Measurements from ENCODE around the gene CTIF.

The CTIF gene

GRCh38 chr18:48854780-48855179 is 315.9 kb downstream of the CTIF start:
- H3K9me3 ChIP-seq (ENCODE audit: insufficient read depth, low read depth, low read length): no peaks in the 10 kb centered on the region
- peaks cover 21% of the 10 kb centered on the region; the same call in 1 of the 2 replicates for H3K4me1 ChIP-seq (ENCODE audit: insufficient read depth, low read length)
- no peak overlapping the region for H3K4me3 ChIP-seq (ENCODE audit: low read length)
- H3K27me3 ChIP-seq (ENCODE audit: insufficient read depth, low read length): no peaks in the 10 kb centered on the region
- no peak overlapping the region for H3K27ac ChIP-seq (ENCODE audit: low read length)
- no peak overlapping the region for H3K9ac ChIP-seq (ENCODE audit: low read depth, low read length)
- no peaks in the 10 kb centered on the region for H3K36me3 ChIP-seq (ENCODE audit: insufficient read depth, low read depth, low read length)

GRCh38 chr18:48855422-48856377 is 316.9 kb downstream of the CTIF start:
- Histone ChIP-seq H3K27me3 (ENCODE audit: insufficient read depth, low read length) (no peaks in the 10 kb centered on the region), H3K9ac (ENCODE audit: low read depth, low read length) (no peak overlapping the region), H3K4me3 (ENCODE audit: low read length) (no peak overlapping the region), H3K36me3 (ENCODE audit: insufficient read depth, low read depth, low read length) (no peaks in the 10 kb centered on the region), H3K27ac (ENCODE audit: low read length) (no peak overlapping the region), H3K4me1 (ENCODE audit: insufficient read depth, low read length) (peaks cover 28% of the 10 kb centered on the region; the same call in 1 of the 2 replicates), H3K9me3 (ENCODE audit: insufficient read depth, low read depth, low read length) (no peaks in the 10 kb centered on the region)

GRCh38 chr18:48857023-48857694 is 318.3 kb downstream of the CTIF start:
- Histone ChIP-seq H3K36me3 (ENCODE audit: insufficient read depth, low read depth, low read length) (no peaks in the 10 kb centered on the region), H3K9ac (ENCODE audit: low read depth, low read length) (no peak overlapping the region), H3K9me3 (ENCODE audit: insufficient read depth, low read depth, low read length) (no peaks in the 10 kb centered on the region), H3K4me1 (ENCODE audit: insufficient read depth, low read length) (peaks cover 25% of the 10 kb centered on the region; the same call in 1 of the 2 replicates), H3K27ac (ENCODE audit: low read length) (no peak overlapping the region), H3K27me3 (ENCODE audit: insufficient read depth, low read length) (no peaks in the 10 kb centered on the region), H3K4me3 (ENCODE audit: low read length) (no peak overlapping the region)

- H3K27me3 ChIP-seq (ENCODE audit: insufficient read depth, low read length): no peaks in the 10 kb centered on the region
- H3K9ac ChIP-seq (ENCODE audit: low read depth, low read length): no peak overlapping the region
- peaks cover 25% of the 10 kb centered on the region; the same call in 1 of the 2 replicates for H3K4me1 ChIP-seq (ENCODE audit: insufficient read depth, low read length)
- no peak overlapping the region for H3K4me3 ChIP-seq (ENCODE audit: low read length)
- H3K36me3 ChIP-seq (ENCODE audit: insufficient read depth, low read depth, low read length): no peaks in the 10 kb centered on the region
- no peak overlapping the region for H3K27ac ChIP-seq (ENCODE audit: low read length)
- no peaks in the 10 kb centered on the region for H3K9me3 ChIP-seq (ENCODE audit: insufficient read depth, low read depth, low read length)
Observed at GRCh38 chr18:48858676-48859075, 319.8 kb downstream of the CTIF start.

GRCh38 chr18:48859311-48860268 is 320.8 kb downstream of the CTIF start:
- peak overlapping the region; percentile 34; the same call in 1 of the 2 replicates for H3K4me3 ChIP-seq (ENCODE audit: low read length)
- H3K9me3 ChIP-seq (ENCODE audit: insufficient read depth, low read depth, low read length): no peaks in the 10 kb centered on the region
- peak overlapping the region; percentile 45; the same call in 1 of the 2 replicates for H3K9ac ChIP-seq (ENCODE audit: low read depth, low read length)
- no peaks in the 10 kb centered on the region for H3K36me3 ChIP-seq (ENCODE audit: insufficient read depth, low read depth, low read length)
- H3K27me3 ChIP-seq (ENCODE audit: insufficient read depth, low read length): no peaks in the 10 kb centered on the region
- no peak overlapping the region for H3K27ac ChIP-seq (ENCODE audit: low read length)
- peaks cover 25% of the 10 kb centered on the region; the same call in 1 of the 2 replicates for H3K4me1 ChIP-seq (ENCODE audit: insufficient read depth, low read length)

- peak overlapping the region; percentile 45; the same call in 1 of the 2 replicates for H3K9ac ChIP-seq (ENCODE audit: low read depth, low read length)
- peaks cover 25% of the 10 kb centered on the region; the same call in 1 of the 2 replicates for H3K4me1 ChIP-seq (ENCODE audit: insufficient read depth, low read length)
- no peaks in the 10 kb centered on the region for H3K9me3 ChIP-seq (ENCODE audit: insufficient read depth, low read depth, low read length)
- no peak overlapping the region for H3K27ac ChIP-seq (ENCODE audit: low read length)
- no peaks in the 10 kb centered on the region for H3K36me3 ChIP-seq (ENCODE audit: insufficient read depth, low read depth, low read length)
- H3K4me3 ChIP-seq (ENCODE audit: low read length): peak overlapping the region; percentile 34; the same call in 1 of the 2 replicates
- no peaks in the 10 kb centered on the region for H3K27me3 ChIP-seq (ENCODE audit: insufficient read depth, low read length)
Observed at GRCh38 chr18:48860269-48861180, 321.7 kb downstream of the CTIF start.

- H3K36me3 ChIP-seq (ENCODE audit: insufficient read depth, low read depth, low read length): no peaks in the 10 kb centered on the region
- no peak overlapping the region; the same call in 1 of the 2 replicates for H3K9ac ChIP-seq (ENCODE audit: low read depth, low read length)
- no peak overlapping the region for H3K27ac ChIP-seq (ENCODE audit: low read length)
- no peak overlapping the region for H3K4me3 ChIP-seq (ENCODE audit: low read length)
- peaks cover 25% of the 10 kb centered on the region; the same call in 1 of the 2 replicates for H3K4me1 ChIP-seq (ENCODE audit: insufficient read depth, low read length)
- no peaks in the 10 kb centered on the region for H3K9me3 ChIP-seq (ENCODE audit: insufficient read depth, low read depth, low read length)
- no peaks in the 10 kb centered on the region for H3K27me3 ChIP-seq (ENCODE audit: insufficient read depth, low read length)
Observed at GRCh38 chr18:48861181-48861708, 322.4 kb downstream of the CTIF start.

- Histone ChIP-seq H3K4me3 (ENCODE audit: low read length) (no peak overlapping the region), H3K27me3 (ENCODE audit: insufficient read depth, low read length) (no peaks in the 10 kb centered on the region), H3K4me1 (ENCODE audit: insufficient read depth, low read length) (peaks cover 25% of the 10 kb centered on the region; the same call in 1 of the 2 replicates), H3K9ac (ENCODE audit: low read depth, low read length) (no peak overlapping the region), H3K36me3 (ENCODE audit: insufficient read depth, low read depth, low read length) (no peaks in the 10 kb centered on the region), H3K9me3 (ENCODE audit: insufficient read depth, low read depth, low read length) (no peaks in the 10 kb centered on the region), H3K27ac (ENCODE audit: low read length) (no peak overlapping the region)
Observed at GRCh38 chr18:48862132-48862531, 323.3 kb downstream of the CTIF start.

- no peaks in the 10 kb centered on the region for H3K27me3 ChIP-seq (ENCODE audit: insufficient read depth, low read length)
- no peak overlapping the region for H3K9ac ChIP-seq (ENCODE audit: low read depth, low read length)
- no peaks in the 10 kb centered on the region for H3K36me3 ChIP-seq (ENCODE audit: insufficient read depth, low read depth, low read length)
- H3K4me3 ChIP-seq (ENCODE audit: low read length): no peak overlapping the region
- H3K9me3 ChIP-seq (ENCODE audit: insufficient read depth, low read depth, low read length): no peaks in the 10 kb centered on the region
- H3K4me1 ChIP-seq (ENCODE audit: insufficient read depth, low read length): peaks cover 25% of the 10 kb centered on the region; the same call in 1 of the 2 replicates
- no peak overlapping the region for H3K27ac ChIP-seq (ENCODE audit: low read length)
Observed at GRCh38 chr18:48862678-48863270, 323.9 kb downstream of the CTIF start.

Measured in iPS-20b (cell line).